Liver (tissue), 9 donors: Measurements from ENCODE around the gene ARL3. TPM values are rescaled to one million over a fixed set of nuclear protein-coding genes. Genes with fewer than 3 reads are reported as not detected.

Source experiments
- DNase-seq: peaks from one replicate; pipeline ENCODE4 v3.0.0-alpha.2; 2017; ENCODE audit warnings: low spot score
- H3K27ac ChIP-seq, 2 donors: one replicate each; pipeline ENCODE4 v1.7.0; 2013; ENCODE audit warnings: inconsistent platforms in 2 of 2, low read length in 2 of 2, control low read depth in 1 of 2, low read depth in 1 of 2, mild to moderate bottlenecking in 1 of 2
- H3K27me3 ChIP-seq, 4 donors: one replicate each; pipeline versions ENCODE4 v1.6.1 to v1.7.0; 2013; ENCODE audit warnings: low read length in 3 of 4, inconsistent platforms in 1 of 4, mild to moderate bottlenecking in 1 of 4, moderate library complexity in 1 of 4; ENCODE audit not compliant: control insufficient read depth in 4 of 4, insufficient read depth in 4 of 4
- H3K36me3 ChIP-seq, 4 donors: one replicate each; pipeline versions ENCODE4 v1.6.1 to v1.7.0; 2013; ENCODE audit warnings: low read length in 3 of 4, mild to moderate bottlenecking in 3 of 4, low read depth in 1 of 4, moderate library complexity in 1 of 4; ENCODE audit not compliant: control insufficient read depth in 4 of 4, insufficient read depth in 3 of 4
- H3K4me1 ChIP-seq, 4 donors: one replicate each; pipeline versions ENCODE4 v1.6.1 to v1.7.0; 2013; ENCODE audit warnings: low read length in 3 of 4, mild to moderate bottlenecking in 3 of 4, moderate library complexity in 1 of 4; ENCODE audit not compliant: control insufficient read depth in 4 of 4, insufficient read depth in 4 of 4
- H3K4me3 ChIP-seq, 3 donors: one replicate each; pipeline versions ENCODE4 v1.6.1 to v1.7.0; 2013; ENCODE audit warnings: low read length in 3 of 3, control low read depth in 1 of 3, low read depth in 1 of 3, mild to moderate bottlenecking in 1 of 3
- H3K9ac ChIP-seq, 2 donors: one replicate each; pipeline ENCODE4 v1.7.0; 2013; ENCODE audit warnings: low read length in 2 of 2, mild to moderate bottlenecking in 2 of 2, moderate library complexity in 2 of 2, control low read depth in 1 of 2, low read depth in 1 of 2
- H3K9me3 ChIP-seq, 4 donors: one replicate each; pipeline versions ENCODE4 v1.6.1 to v1.7.0; 2013; ENCODE audit warnings: low read length in 3 of 4; ENCODE audit not compliant: control insufficient read depth in 4 of 4
- FOXA1 ChIP-seq: IDR thresholded peaks from 2 replicates; pipeline ENCODE4 v1.6.1; 2016; ENCODE audit warnings: antibody characterized with exemption
- FOXA2 ChIP-seq: IDR thresholded peaks from 2 replicates; pipeline ENCODE4 v1.6.1; 2016; ENCODE audit warnings: antibody characterized with exemption
- GABPA ChIP-seq, 2 donors: IDR thresholded peaks in 1 of 2; conservative IDR thresholded peaks in 1 of 2; 2 replicates each; pipeline ENCODE4 v1.6.1; 2016; ENCODE audit warnings: antibody characterized with exemption in 2 of 2, mild to moderate bottlenecking in 1 of 2, moderate library complexity in 1 of 2
- HNF4A ChIP-seq, 2 donors: conservative IDR thresholded peaks; 2 replicates each; pipeline ENCODE4 v1.6.1; 2016; ENCODE audit warnings: antibody characterized with exemption in 2 of 2, mild to moderate bottlenecking in 2 of 2
- HNF4G ChIP-seq: IDR thresholded peaks from 2 replicates; pipeline ENCODE4 v1.6.1; 2016; ENCODE audit warnings: antibody characterized with exemption
- MAX ChIP-seq: IDR thresholded peaks from 2 replicates; pipeline ENCODE4 v1.6.1; 2016; ENCODE audit warnings: antibody characterized with exemption
- NR2F2 ChIP-seq: IDR thresholded peaks from 2 replicates; pipeline ENCODE4 v1.6.1; 2016; ENCODE audit warnings: antibody characterized with exemption
- RAD21 ChIP-seq, 2 donors: IDR thresholded peaks; 2 replicates each; pipeline ENCODE4 v1.6.1; 2016; ENCODE audit warnings: antibody characterized with exemption in 2 of 2, mild to moderate bottlenecking in 2 of 2
- REST ChIP-seq: IDR thresholded peaks from 2 replicates; pipeline ENCODE4 v1.6.1; 2016; ENCODE audit warnings: antibody characterized with exemption, mild to moderate bottlenecking
- RXRA ChIP-seq, 2 donors: IDR thresholded peaks; 2 replicates each; pipeline ENCODE4 v1.6.1; 2017 to 2018; ENCODE audit warnings: antibody characterized with exemption in 2 of 2, mild to moderate bottlenecking in 1 of 2
- TAF1 ChIP-seq: conservative IDR thresholded peaks from 2 replicates; pipeline ENCODE4 v1.6.1; 2016; ENCODE audit warnings: antibody characterized with exemption, mild to moderate bottlenecking
- YY1 ChIP-seq: IDR thresholded peaks from 2 replicates; pipeline ENCODE4 v1.6.1; 2016; ENCODE audit warnings: antibody characterized with exemption, mild to moderate bottlenecking
- ZBTB33 ChIP-seq: IDR thresholded peaks from 2 replicates; pipeline ENCODE4 v1.6.1; 2016; ENCODE audit warnings: antibody characterized with exemption
- WGBS: extraction: QIAGEN DNeasy Blood & Tissue Kit; methylation state at CpG from one replicate; pipeline ENCODE4 v1.1.7; 2013; 5-methylcytosine and 5-hydroxymethylcytosine counted together
- polyA plus RNA-seq, 2 donors: library from polyadenylated mRNA; stranded (reverse) in 1 of 2; unstranded in 1 of 2; fragments of 200-250 nt in 1 of 2; fragments of >200 nt in 1 of 2; fragmentation: Nextera tagmentation in 1 of 2; extraction: Ambion mirVana in 1 of 2; gene quantifications; one replicate each; pipeline versions ENCODE4 v1.2.1 to v1.2.3, GENCODE V29; 2013 to 2015
- total RNA-seq, 2 donors: library from RNA; depleted of rRNA; stranded (reverse); fragments of >200 nt; gene quantifications; one replicate each; pipeline ENCODE4 v1.2.3, GENCODE V29; 2014
- TF ChIP-seq, protein P1 (sequence below): IDR thresholded peaks from 2 replicates; pipeline ENCODE4 v1.6.1; 2016; ENCODE audit warnings: antibody characterized with exemption
- donor health status: healthy.
- donor health status: healthy.
- donor health status: healthy.
- donor health status: healthy.
- donor health status: healthy.

Gene ARL3
- total and polyA plus RNA-seq, 4 donors, result 1.0 to 2.5 (median 2.3) TPM

GRCh38 chr10:102740229-102740628, 26.0 kb upstream of the ARL3 start:
- no peak for DNase-seq
- TF ChIP-seq TAF1 (no peak), FOXA2 (no peak), RXRA (IDR thresholded peaks at IDR 0.05) (no peak), YY1 (no peak), HNF4G (no peak), MAX (no peak), HNF4A (conservative IDR thresholded peaks at IDR 0.05) (no peak), RAD21 (IDR thresholded peaks at IDR 0.05) (no peak), REST (no peak), GABPA (IDR thresholded peaks at IDR 0.05 in 1 of 2, conservative IDR thresholded peaks at IDR 0.05 in 1 of 2) (no peak), NR2F2 (no peak)
- TF ChIP-seq, protein P1, sequence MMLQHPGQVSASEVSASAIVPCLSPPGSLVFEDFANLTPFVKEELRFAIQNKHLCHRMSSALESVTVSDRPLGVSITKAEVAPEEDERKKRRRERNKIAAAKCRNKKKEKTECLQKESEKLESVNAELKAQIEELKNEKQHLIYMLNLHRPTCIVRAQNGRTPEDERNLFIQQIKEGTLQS, result no peak
- H3K36me3 ChIP-seq, result peaks cover 0 to 19% (median 8%) of the 10 kb centered on the region in 4 donors
- whole genome bisulfite sequencing, result 81% methylated on average over 2 of the region's 2 CpGs
- H3K9ac ChIP-seq, result no peak overlapping the region
- H3K4me1 ChIP-seq, result peaks cover 0 to 15% (median 8%) of the 10 kb centered on the region in 4 donors
- no peak overlapping the region for H3K4me3 ChIP-seq
- H3K27ac ChIP-seq, result no peak overlapping the region
- no peaks in the 10 kb centered on the region for H3K9me3 ChIP-seq
- no peaks in the 10 kb centered on the region for H3K27me3 ChIP-seq

DNA sequence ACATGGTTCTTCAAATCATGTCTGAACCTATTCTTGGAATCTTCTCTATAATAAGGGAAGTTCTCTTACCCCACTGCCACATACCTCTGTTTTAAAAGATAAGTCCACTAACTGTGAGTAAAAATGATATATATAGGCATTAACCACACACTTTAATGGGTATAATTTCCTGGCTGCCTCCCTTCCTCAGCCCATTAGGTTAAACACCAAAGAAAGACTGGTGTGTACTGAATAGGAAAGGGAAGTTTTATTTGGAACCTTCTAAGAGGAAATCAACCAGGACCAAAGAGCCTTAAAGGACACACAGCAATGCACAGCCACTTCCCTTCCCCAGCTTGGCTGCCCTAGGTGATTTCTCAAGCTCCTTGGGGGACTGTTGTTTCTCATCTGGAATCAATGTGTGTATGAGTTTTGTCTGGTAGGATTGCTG, 24.5 kb upstream of the ARL3 start:
- Histone ChIP-seq H3K9ac (no peak overlapping the region), H3K36me3 (peaks cover 0 to 26% (median 8%) of the 10 kb centered on the region in 4 donors), H3K27ac (no peak overlapping the region), H3K27me3 (no peaks in the 10 kb centered on the region), H3K9me3 (no peaks in the 10 kb centered on the region), H3K4me1 (peaks cover 0 to 4% (median 2%) of the 10 kb centered on the region in 4 donors), H3K4me3 (no peak overlapping the region)
- DNase-seq, result no peak
- TF ChIP-seq, protein P1, result no peak
- TF ChIP-seq YY1, result no peak
- TF ChIP-seq FOXA1, result no peak
- no peak for TF ChIP-seq HNF4A (conservative IDR thresholded peaks at IDR 0.05)
- TF ChIP-seq REST, result no peak
- no peak for TF ChIP-seq MAX
- no peak for TF ChIP-seq ZBTB33
